COLO829 (cell line): ENCODE data around the gene GRID2.

Experiments used
- DNase-seq: peaks from one replicate; pipeline ENCODE4 v3.0.0; 2012; ENCODE audit warnings: low spot score

Gene GRID2

GRCh38 chr4:93756101-93756500 lies 1452.3 kb downstream of the GRID2 start:
- DNase-seq: no peak

- DNase-seq: peak; percentile 34
Measured at GRCh38 chr4:93759506-93759905, 1455.7 kb downstream of the GRID2 start.

GRCh38 chr4:93760284-93760683 lies 1456.5 kb downstream of the GRID2 start:
- DNase-seq: no peak

- no peak for DNase-seq
Measured at GRCh38 chr4:93761286-93761685, 1457.5 kb downstream of the GRID2 start.

- DNase-seq: peak; percentile 84
Measured at GRCh38 chr4:93764639-93765246, 1461.0 kb downstream of the GRID2 start.

GRCh38 chr4:93767917-93768316 lies 1464.2 kb downstream of the GRID2 start:
- no peak for DNase-seq

GRCh38 chr4:93770201-93770600 lies 1466.4 kb downstream of the GRID2 start:
- no peak for DNase-seq

- no peak for DNase-seq
Measured at GRCh38 chr4:93771640-93772411, 1468.1 kb downstream of the GRID2 start.

- DNase-seq: no peak
Measured at GRCh38 chr4:93772858-93773257, 1469.1 kb downstream of the GRID2 start.

- no peak for DNase-seq
Measured at GRCh38 chr4:93775551-93775950, 1471.8 kb downstream of the GRID2 start.

- peak; percentile 72 for DNase-seq
Measured at GRCh38 chr4:93776386-93777080, 1472.8 kb downstream of the GRID2 start.

- DNase-seq: no peak
Measured at GRCh38 chr4:93777081-93777460, 1473.3 kb downstream of the GRID2 start.

GRCh38 chr4:93779228-93779627 lies 1475.5 kb downstream of the GRID2 start:
- DNase-seq: no peak

GRCh38 chr4:93780080-93780479 lies 1476.3 kb downstream of the GRID2 start:
- no peak for DNase-seq

GRCh38 chr4:93781198-93781597 lies 1477.4 kb downstream of the GRID2 start:
- DNase-seq: no peak

- DNase-seq: no peak
Measured at GRCh38 chr4:93786149-93786548, 1482.4 kb downstream of the GRID2 start.

- peak; percentile 47 for DNase-seq
Measured at GRCh38 chr4:93788712-93789111, 1484.9 kb downstream of the GRID2 start.

GRCh38 chr4:93791570-93792195 lies 1487.9 kb downstream of the GRID2 start:
- peak; percentile 63 for DNase-seq

- DNase-seq: no peak
Measured at GRCh38 chr4:93802045-93802444, 1498.3 kb downstream of the GRID2 start.

- DNase-seq: no peak
Measured at GRCh38 chr4:93809773-93810172, 1506.0 kb downstream of the GRID2 start.

- no peak for DNase-seq
Measured at GRCh38 chr4:93810340-93810992, 1506.7 kb downstream of the GRID2 start.

- no peak for DNase-seq
Measured at GRCh38 chr4:93813092-93813491, 1509.3 kb downstream of the GRID2 start.
